HepG2 (cell line): ENCODE results near the gene FGD6. TPM values are rescaled to one million over a fixed set of nuclear protein-coding genes. Genes with fewer than 3 reads are reported as not detected.

ENCODE experiments used
- ARNTL ChIP-seq: sonication (generic); formaldehyde crosslinking; IDR thresholded peaks from 2 replicates; pipeline ENCODE4 v1.4.0; 2020; ENCODE audit warnings: mild to moderate bottlenecking, missing genetic modification reagents
- BHLHE40 ChIP-seq: IDR thresholded peaks from 2 replicates; pipeline ENCODE4 v1.6.1; 2011; ENCODE audit warnings: low read length, improper control_type of control experiment
- CBX2 ChIP-seq, 2 experiments: fragments of 200-600 bp in 1 of 2; sonication (generic); formaldehyde crosslinking in 1 of 2; IDR thresholded peaks; 2 replicates each; pipeline versions ENCODE4 v1.7.0 to v1.8.1; 2018 to 2022; ENCODE audit warnings: low read depth in 2 of 2, low read length in 1 of 2, mild to moderate bottlenecking in 1 of 2, missing genetic modification reagents in 1 of 2
- HNF4G ChIP-seq, 2 experiments: sonication (generic) in 1 of 2; formaldehyde crosslinking in 1 of 2; IDR thresholded peaks; 2 replicates each; pipeline versions ENCODE4 v1.4.0 to v1.6.1; 2011 to 2020; ENCODE audit warnings: borderline replicate concordance in 2 of 2, low read depth in 2 of 2, mild to moderate bottlenecking in 2 of 2, low read length in 1 of 2, missing genetic modification reagents in 1 of 2, moderate library complexity in 1 of 2
- KAT8 ChIP-seq: IDR thresholded peaks from 2 replicates; pipeline ENCODE4 v1.6.1; 2016; ENCODE audit warnings: missing genetic modification reagents, missing compliant biosample characterization
- MED13 ChIP-seq: sonication (generic); formaldehyde crosslinking; IDR thresholded peaks from 2 replicates; pipeline ENCODE4 v1.5.0; 2020; ENCODE audit warnings: missing genetic modification reagents
- NCOA1 ChIP-seq: sonication (generic); formaldehyde crosslinking; IDR thresholded peaks from 2 replicates; pipeline ENCODE4 v1.9.0; 2021; ENCODE audit warnings: missing genetic modification reagents
- SOX13 ChIP-seq, 3 experiments: fragments of 450-650 bp in 1 of 3; sonication (generic) in 1 of 3; formaldehyde crosslinking in 1 of 3; IDR thresholded peaks in 2 of 3; conservative IDR thresholded peaks in 1 of 3; 2 replicates each; pipeline versions ENCODE4 v1.5.0 to v1.6.1; 2016 to 2020; ENCODE audit warnings: antibody characterized with exemption in 1 of 3, mild to moderate bottlenecking in 1 of 3, missing compliant biosample characterization in 1 of 3, missing genetic modification reagents in 1 of 3, moderate library complexity in 1 of 3
- SP5 ChIP-seq: IDR thresholded peaks from 2 replicates; pipeline ENCODE4 v1.6.1; 2016; ENCODE audit warnings: low read depth, borderline replicate concordance
- TCF12 ChIP-seq, 2 experiments: fragments of 450-650 bp in 1 of 2; sonication (generic) in 1 of 2; formaldehyde crosslinking in 1 of 2; IDR thresholded peaks; 2 replicates each; pipeline versions ENCODE4 v1.6.1 to v1.8.0; 2017 to 2022; ENCODE audit warnings: antibody characterized with exemption in 1 of 2, mild to moderate bottlenecking in 1 of 2, missing genetic modification reagents in 1 of 2, moderate library complexity in 1 of 2
- ZNF232 ChIP-seq: sonication (generic); formaldehyde crosslinking; IDR thresholded peaks from 2 replicates; pipeline ENCODE4 v1.4.0; 2020; ENCODE audit warnings: missing genetic modification reagents, borderline replicate concordance
- polyA plus RNA-seq, 8 experiments: library from polyadenylated mRNA; depleted of rRNA in 3 of 8; stranded (reverse) in 7 of 8; unstranded in 1 of 8; fragments of >200 nt; fragmentation: Illumina TruSeq in 4 of 8; extraction: Trizol in 4 of 8; gene quantifications; 2 replicates each; pipeline versions ENCODE4 v1.2.1 to v1.2.3, GENCODE V29; 2011 to 2016; ENCODE audit warnings: low read depth in 4 of 8, missing spikeins in 1 of 8, mixed read lengths in 1 of 8; ENCODE audit not compliant: insufficient read depth in 1 of 8
- total RNA-seq, 5 experiments: library from RNA; depleted of rRNA; stranded (reverse); fragments of >200 nt; fragmentation: Illumina TruSeq; extraction: Trizol; gene quantifications; 2 replicates each; pipeline ENCODE4 v1.2.3, GENCODE V29; 2016; ENCODE audit warnings: low read depth in 1 of 5
- TF ChIP-seq, protein P1 (sequence below): sonication (generic); formaldehyde crosslinking; IDR thresholded peaks from 2 replicates; pipeline ENCODE4 v1.4.0; 2020; ENCODE audit warnings: mild to moderate bottlenecking, low read depth, missing genetic modification reagents
- TF ChIP-seq, protein P2 (sequence below): sonication (generic); formaldehyde crosslinking; IDR thresholded peaks from 2 replicates; pipeline ENCODE4 v1.4.0; 2020; ENCODE audit warnings: missing genetic modification reagents, borderline replicate concordance
- TF ChIP-seq, protein P3 (sequence below), 2 experiments: sonication (generic) in 1 of 2; formaldehyde crosslinking in 1 of 2; IDR thresholded peaks; 2 replicates each; pipeline versions ENCODE4 v1.6.1 to v1.9.0; 2014 to 2022; ENCODE audit warnings: antibody characterized with exemption in 1 of 2, borderline replicate concordance in 1 of 2, inconsistent platforms in 1 of 2, low read depth in 1 of 2, missing genetic modification reagents in 1 of 2

Gene FGD6
- total and polyA plus RNA-seq, 2 of the 13 experiments (the other 11 are each of a cell fraction or from before 2014, with no cell fraction given), result 2.2 to 4.3 TPM

DNA sequence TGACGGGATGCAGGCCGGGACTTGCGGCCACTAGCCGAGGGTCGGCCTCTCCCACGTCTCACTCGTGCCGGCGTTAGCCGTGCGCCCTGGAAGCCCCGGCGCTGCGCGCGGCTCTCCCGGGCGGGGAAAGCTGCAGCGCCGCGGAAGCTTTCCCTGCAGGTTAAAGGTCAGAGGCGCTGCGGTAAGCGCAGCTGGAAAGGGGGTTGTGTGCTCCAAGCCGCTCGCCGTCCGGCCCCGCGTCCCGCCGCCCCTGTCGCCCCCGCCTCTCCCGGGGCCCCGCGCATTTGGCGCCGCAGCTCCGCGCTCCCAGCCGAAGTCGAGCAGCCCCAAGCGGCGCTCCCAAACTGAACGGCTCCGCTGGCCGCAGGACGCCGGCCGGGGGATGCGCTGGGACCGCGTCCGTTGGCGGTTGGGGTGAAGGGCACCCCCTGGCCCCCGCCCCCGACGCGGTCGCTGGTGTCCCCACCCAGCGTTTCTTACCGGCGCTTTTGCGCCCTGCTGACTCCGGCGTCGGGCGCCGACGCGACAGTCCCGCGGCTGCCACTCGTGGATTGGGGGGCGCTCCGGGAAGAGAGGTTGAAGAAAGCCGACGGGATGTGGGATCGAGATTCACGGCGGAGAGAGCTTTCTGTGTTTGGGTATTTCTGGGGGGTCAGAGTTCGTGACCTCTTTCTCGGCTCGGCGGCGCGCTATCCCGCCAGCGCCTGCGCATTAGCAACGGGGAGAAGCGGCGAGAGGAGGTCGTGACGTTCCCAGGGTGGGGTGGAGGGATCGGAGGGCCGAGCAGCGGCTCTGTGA lies 144.2 kb downstream of the FGD6 start, which contains the start of gene NR2C1 (continued):
- TF ChIP-seq TCF12 (IDR thresholded peaks at IDR 0.05) (no peak), TCF12 (CRISPR knock-in tag; IDR thresholded peaks at IDR 0.05) (peak; percentile 72; the same call in 1 of the 2 replicates), ARNTL (CRISPR knock-in tag) (peak; percentile 42; the same call in 1 of the 2 replicates), ZNF232 (CRISPR knock-in tag) (peak; percentile 37; the same call in 1 of the 2 replicates), CBX2 (IDR thresholded peaks at IDR 0.05; ENCODE audit: low read depth, low read length) (no peak), CBX2 (CRISPR knock-in tag; IDR thresholded peaks at IDR 0.05; ENCODE audit: low read depth) (no peak), MED13 (CRISPR knock-in tag) (no peak; the same call in 1 of the 2 replicates), NCOA1 (CRISPR knock-in tag) (0 out of 2 replicates have a peak, but pooled peaks have one; percentile 47), BHLHE40 (peak; percentile 39; the same call in 1 of the 2 replicates), HNF4G (IDR thresholded peaks at IDR 0.05; ENCODE audit: borderline replicate concordance, low read depth, low read length) (peak; percentile 65; the same call in 1 of the 2 replicates), HNF4G (CRISPR knock-in tag; IDR thresholded peaks at IDR 0.05; ENCODE audit: borderline replicate concordance, low read depth) (0 out of 2 replicates have a peak, but pooled peaks have one; percentile 30), SOX13 (IDR thresholded peaks at IDR 0.05) (no peak), SOX13 (CRISPR knock-in tag; conservative IDR thresholded peaks at IDR 0.05 in 1 of 2, IDR thresholded peaks at IDR 0.05 in 1 of 2) (peak in 1 of 2 experiments; percentile 40; a peak in 1 of 4 replicates), SP5 (no peak), KAT8 (peak; percentile 84)
- TF ChIP-seq, protein P1, sequence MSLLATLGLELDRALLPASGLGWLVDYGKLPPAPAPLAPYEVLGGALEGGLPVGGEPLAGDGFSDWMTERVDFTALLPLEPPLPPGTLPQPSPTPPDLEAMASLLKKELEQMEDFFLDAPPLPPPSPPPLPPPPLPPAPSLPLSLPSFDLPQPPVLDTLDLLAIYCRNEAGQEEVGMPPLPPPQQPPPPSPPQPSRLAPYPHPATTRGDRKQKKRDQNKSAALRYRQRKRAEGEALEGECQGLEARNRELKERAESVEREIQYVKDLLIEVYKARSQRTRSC (CRISPR knock-in tag), result no peak
- TF ChIP-seq, protein P2, sequence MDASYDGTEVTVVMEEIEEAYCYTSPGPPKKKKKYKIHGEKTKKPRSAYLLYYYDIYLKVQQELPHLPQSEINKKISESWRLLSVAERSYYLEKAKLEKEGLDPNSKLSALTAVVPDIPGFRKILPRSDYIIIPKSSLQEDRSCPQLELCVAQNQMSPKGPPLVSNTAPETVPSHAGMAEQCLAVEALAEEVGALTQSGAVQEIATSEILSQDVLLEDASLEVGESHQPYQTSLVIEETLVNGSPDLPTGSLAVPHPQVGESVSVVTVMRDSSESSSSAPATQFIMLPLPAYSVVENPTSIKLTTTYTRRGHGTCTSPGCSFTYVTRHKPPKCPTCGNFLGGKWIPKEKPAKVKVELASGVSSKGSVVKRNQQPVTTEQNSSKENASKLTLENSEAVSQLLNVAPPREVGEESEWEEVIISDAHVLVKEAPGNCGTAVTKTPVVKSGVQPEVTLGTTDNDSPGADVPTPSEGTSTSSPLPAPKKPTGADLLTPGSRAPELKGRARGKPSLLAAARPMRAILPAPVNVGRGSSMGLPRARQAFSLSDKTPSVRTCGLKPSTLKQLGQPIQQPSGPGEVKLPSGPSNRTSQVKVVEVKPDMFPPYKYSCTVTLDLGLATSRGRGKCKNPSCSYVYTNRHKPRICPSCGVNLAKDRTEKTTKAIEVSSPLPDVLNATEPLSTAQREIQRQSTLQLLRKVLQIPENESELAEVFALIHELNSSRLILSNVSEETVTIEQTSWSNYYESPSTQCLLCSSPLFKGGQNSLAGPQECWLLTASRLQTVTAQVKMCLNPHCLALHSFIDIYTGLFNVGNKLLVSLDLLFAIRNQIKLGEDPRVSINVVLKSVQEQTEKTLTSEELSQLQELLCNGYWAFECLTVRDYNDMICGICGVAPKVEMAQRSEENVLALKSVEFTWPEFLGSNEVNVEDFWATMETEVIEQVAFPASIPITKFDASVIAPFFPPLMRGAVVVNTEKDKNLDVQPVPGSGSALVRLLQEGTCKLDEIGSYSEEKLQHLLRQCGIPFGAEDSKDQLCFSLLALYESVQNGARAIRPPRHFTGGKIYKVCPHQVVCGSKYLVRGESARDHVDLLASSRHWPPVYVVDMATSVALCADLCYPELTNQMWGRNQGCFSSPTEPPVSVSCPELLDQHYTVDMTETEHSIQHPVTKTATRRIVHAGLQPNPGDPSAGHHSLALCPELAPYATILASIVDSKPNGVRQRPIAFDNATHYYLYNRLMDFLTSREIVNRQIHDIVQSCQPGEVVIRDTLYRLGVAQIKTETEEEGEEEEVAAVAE (CRISPR knock-in tag), result no peak
- TF ChIP-seq, protein P3, sequence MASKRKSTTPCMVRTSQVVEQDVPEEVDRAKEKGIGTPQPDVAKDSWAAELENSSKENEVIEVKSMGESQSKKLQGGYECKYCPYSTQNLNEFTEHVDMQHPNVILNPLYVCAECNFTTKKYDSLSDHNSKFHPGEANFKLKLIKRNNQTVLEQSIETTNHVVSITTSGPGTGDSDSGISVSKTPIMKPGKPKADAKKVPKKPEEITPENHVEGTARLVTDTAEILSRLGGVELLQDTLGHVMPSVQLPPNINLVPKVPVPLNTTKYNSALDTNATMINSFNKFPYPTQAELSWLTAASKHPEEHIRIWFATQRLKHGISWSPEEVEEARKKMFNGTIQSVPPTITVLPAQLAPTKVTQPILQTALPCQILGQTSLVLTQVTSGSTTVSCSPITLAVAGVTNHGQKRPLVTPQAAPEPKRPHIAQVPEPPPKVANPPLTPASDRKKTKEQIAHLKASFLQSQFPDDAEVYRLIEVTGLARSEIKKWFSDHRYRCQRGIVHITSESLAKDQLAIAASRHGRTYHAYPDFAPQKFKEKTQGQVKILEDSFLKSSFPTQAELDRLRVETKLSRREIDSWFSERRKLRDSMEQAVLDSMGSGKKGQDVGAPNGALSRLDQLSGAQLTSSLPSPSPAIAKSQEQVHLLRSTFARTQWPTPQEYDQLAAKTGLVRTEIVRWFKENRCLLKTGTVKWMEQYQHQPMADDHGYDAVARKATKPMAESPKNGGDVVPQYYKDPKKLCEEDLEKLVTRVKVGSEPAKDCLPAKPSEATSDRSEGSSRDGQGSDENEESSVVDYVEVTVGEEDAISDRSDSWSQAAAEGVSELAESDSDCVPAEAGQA (IDR thresholded peaks at IDR 0.05; ENCODE audit: low read depth), result peak; percentile 54; the same call in 1 of the 2 replicates
- TF ChIP-seq, protein P3 (CRISPR knock-in tag; IDR thresholded peaks at IDR 0.05; ENCODE audit: borderline replicate concordance), result peak; percentile 33; the same call in 1 of the 2 replicates
